H1 (cell line): ENCODE data around the gene CCDC178. TPM values are rescaled to one million over a fixed set of nuclear protein-coding genes. Genes with fewer than 3 reads are reported as not detected.

Experiments
- CTCF ChIA-PET: fragments of 300-600 bp; sonication (Branson Sonifier 250); formaldehyde crosslinking; loops from one replicate; lab custom pipeline; 2021; ENCODE audit not compliant: partially characterized antibody; lab: Charles Lee
- POLR2A ChIA-PET: fragments of 300-600 bp; sonication (Branson Sonifier 250); formaldehyde crosslinking; loops from one replicate; lab custom pipeline; 2021; ENCODE audit warnings: inconsistent platforms; ENCODE audit not compliant: partially characterized antibody; lab: Charles Lee
- DNase-seq, 2 experiments: peaks; one replicate each; pipeline versions ENCODE4 v3.0.0 to v3.0.0-alpha.2; 2010 to 2022; ENCODE audit warnings: low spot score in 2 of 2, low read depth in 1 of 2, mixed read lengths in 1 of 2
- FAIRE-seq: peaks from 2 replicates; lab custom pipeline; 2011; peaks lifted over from hg19 to GRCh38; lab: Jason Lieb, UNC
- H2AFZ ChIP-seq: 2 replicates; pipeline ENCODE4 v1.8.1; 2012; ENCODE audit warnings: low read length, inconsistent platforms
- H2AK5ac ChIP-seq: 2 replicates; pipeline ENCODE4 v1.6.1; 2013; ENCODE audit warnings: low read depth, low read length
- H2BK120ac ChIP-seq: replicated peaks from 2 replicates; pipeline ENCODE3; 2013; ENCODE audit warnings: low read depth, low read length, inconsistent platforms
- H2BK12ac ChIP-seq: 2 replicates; pipeline ENCODE4 v1.6.1; 2013; ENCODE audit warnings: low read depth, low read length
- H2BK15ac ChIP-seq: 2 replicates; pipeline ENCODE4 v1.6.1; 2013; ENCODE audit warnings: low read length
- H2BK20ac ChIP-seq: 2 replicates; pipeline ENCODE4 v1.6.1; 2013; ENCODE audit warnings: low read length
- H2BK5ac ChIP-seq: 2 replicates; pipeline ENCODE4 v1.6.1; 2013; ENCODE audit warnings: low read depth, low read length
- H3K14ac ChIP-seq: 2 replicates; pipeline ENCODE4 v1.6.1; 2013; ENCODE audit warnings: inconsistent platforms; ENCODE audit not compliant: insufficient read length
- H3K18ac ChIP-seq: 2 replicates; pipeline ENCODE4 v1.6.1; 2013; ENCODE audit warnings: low read length; ENCODE audit errors: extremely low read depth
- H3K23ac ChIP-seq: 2 replicates; pipeline ENCODE4 v1.6.1; 2013; ENCODE audit warnings: inconsistent platforms; ENCODE audit not compliant: insufficient read length
- H3K23me2 ChIP-seq: 2 replicates; pipeline ENCODE4 v1.6.1; 2013; ENCODE audit warnings: low read depth, low read length
- H3K27ac ChIP-seq: 2 replicates; pipeline ENCODE4 v1.6.1; 2011; ENCODE audit warnings: low read depth, low read length, inconsistent platforms
- H3K27me3 ChIP-seq, 4 experiments: replicated peaks in 1 of 4; 1 replicate in 1 of 4; 2 replicates in 3 of 4; pipeline versions ENCODE4 v1.6.1 to v1.8.1; 2011 to 2013; ENCODE audit warnings: low read length in 3 of 4, mild to moderate bottlenecking in 3 of 4, inconsistent platforms in 2 of 4, mixed read lengths in 2 of 4, moderate library complexity in 1 of 4; ENCODE audit not compliant: control insufficient read depth in 3 of 4, insufficient read depth in 3 of 4; ENCODE audit errors: extremely low read depth in 1 of 4
- H3K36me3 ChIP-seq, 4 experiments: 2 replicates each; pipeline versions ENCODE4 v1.6.1 to v1.8.1; 2011 to 2013; ENCODE audit warnings: mild to moderate bottlenecking in 4 of 4, low read length in 3 of 4, moderate library complexity in 2 of 4, control low read depth in 1 of 4, inconsistent platforms in 1 of 4; ENCODE audit not compliant: insufficient read depth in 4 of 4, control insufficient read depth in 2 of 4
- H3K4ac ChIP-seq: replicated peaks from 2 replicates; pipeline ENCODE3; 2013; ENCODE audit warnings: low read length, low read depth, mixed read lengths, inconsistent platforms; ENCODE audit not compliant: insufficient read length
- H3K4me1 ChIP-seq, 4 experiments: replicated peaks in 1 of 4; 1 replicate in 1 of 4; 2 replicates in 3 of 4; pipeline versions ENCODE4 v1.6.1 to v1.8.1; 2011 to 2013; ENCODE audit warnings: low read length in 3 of 4, inconsistent platforms in 2 of 4, mixed read lengths in 1 of 4; ENCODE audit not compliant: insufficient read depth in 4 of 4, control insufficient read depth in 3 of 4
- H3K4me2 ChIP-seq, 2 experiments: 2 replicates each; pipeline versions ENCODE4 v1.6.1 to v1.8.1; 2011 to 2013; ENCODE audit warnings: low read depth in 2 of 2, low read length in 2 of 2, control low read depth in 1 of 2, inconsistent platforms in 1 of 2, mild to moderate bottlenecking in 1 of 2; ENCODE audit not compliant: insufficient read depth in 1 of 2
- H3K4me3 ChIP-seq, 4 experiments: fragments of 200-600, 300-600 bp in 1 of 4; sonication (generic), shearing (Covaris generic), sonication (Bioruptor Twin) in 1 of 4; 2 replicates each; pipeline versions ENCODE4 v1.5.1 to v1.8.1; 2011 to 2016; ENCODE audit warnings: low read length in 4 of 4, low read depth in 3 of 4, control low read depth in 2 of 4, inconsistent platforms in 2 of 4, mild to moderate bottlenecking in 2 of 4, mixed read lengths in 1 of 4, moderate library complexity in 1 of 4; ENCODE audit not compliant: insufficient read depth in 2 of 4; ENCODE audit errors: extremely low read depth in 1 of 4
- H3K56ac ChIP-seq: replicated peaks from 2 replicates; pipeline ENCODE3; 2013; ENCODE audit warnings: low read depth, mild to moderate bottlenecking, mixed read lengths, low read length, inconsistent platforms; ENCODE audit not compliant: insufficient read length
- H3K79me1 ChIP-seq: 2 replicates; pipeline ENCODE4 v1.6.1; 2013; ENCODE audit warnings: low read depth, low read length, control low read depth
- H3K79me2 ChIP-seq, 2 experiments: 2 replicates each; pipeline versions ENCODE4 v1.6.1 to v1.8.1; 2012 to 2013; ENCODE audit warnings: low read length in 2 of 2, mild to moderate bottlenecking in 2 of 2, inconsistent platforms in 1 of 2; ENCODE audit not compliant: insufficient read depth in 2 of 2, control insufficient read depth in 1 of 2
- H3K9ac ChIP-seq, 4 experiments: replicated peaks in 1 of 4; 1 replicate in 1 of 4; 2 replicates in 3 of 4; pipeline versions ENCODE4 v1.6.1 to v1.8.1; 2011 to 2013; ENCODE audit warnings: low read depth in 3 of 4, low read length in 3 of 4, control low read depth in 2 of 4, mild to moderate bottlenecking in 2 of 4, moderate library complexity in 2 of 4, inconsistent platforms in 1 of 4; ENCODE audit errors: extremely low read depth in 1 of 4
- H3K9me3 ChIP-seq, 2 experiments: 2 replicates each; pipeline versions ENCODE4 v1.6.1 to v1.8.1; 2012 to 2013; ENCODE audit warnings: mild to moderate bottlenecking in 2 of 2, moderate library complexity in 2 of 2, control low read depth in 1 of 2, inconsistent platforms in 1 of 2, low read depth in 1 of 2, low read length in 1 of 2, mixed read lengths in 1 of 2; ENCODE audit not compliant: insufficient read depth in 2 of 2
- H4K20me1 ChIP-seq, 2 experiments: replicated peaks in 1 of 2; 2 replicates each; pipeline versions ENCODE3 to v1.8.1; 2011 to 2013; ENCODE audit warnings: inconsistent platforms in 2 of 2, low read length in 2 of 2, mild to moderate bottlenecking in 1 of 2; ENCODE audit not compliant: insufficient read depth in 2 of 2, control insufficient read depth in 1 of 2
- H4K5ac ChIP-seq: 2 replicates; pipeline ENCODE4 v1.6.1; 2013; ENCODE audit warnings: low read length, low read depth, mixed read lengths, inconsistent platforms; ENCODE audit not compliant: insufficient read length
- H4K8ac ChIP-seq: 2 replicates; pipeline ENCODE4 v1.8.0; 2013; ENCODE audit warnings: mild to moderate bottlenecking, moderate library complexity, low read length, inconsistent platforms; ENCODE audit not compliant: insufficient read depth; ENCODE audit errors: extremely low read depth
- H4K91ac ChIP-seq: replicated peaks from 2 replicates; pipeline ENCODE3; 2013; ENCODE audit warnings: low read length, mixed read lengths, inconsistent platforms; ENCODE audit not compliant: insufficient read length
- BRCA1 ChIP-seq: IDR thresholded peaks from 2 replicates; pipeline ENCODE4 v1.6.1; 2012; ENCODE audit warnings: low read depth, low read length, improper control_type of control experiment
- CHD1 ChIP-seq: IDR thresholded peaks from 2 replicates; pipeline ENCODE4 v1.6.1; 2012; ENCODE audit warnings: low read depth, low read length, improper control_type of control experiment
- CREB1 ChIP-seq: IDR thresholded peaks from 2 replicates; pipeline ENCODE4 v1.6.1; 2012; ENCODE audit warnings: inconsistent platforms
- CTBP2 ChIP-seq: IDR thresholded peaks from 2 replicates; pipeline ENCODE4 v1.7.0; 2011; ENCODE audit warnings: borderline replicate concordance, mild to moderate bottlenecking, moderate library complexity, mixed read lengths, low read length; ENCODE audit not compliant: insufficient read depth, insufficient read length
- HDAC2 ChIP-seq, 2 experiments: fragments of 300-600 bp in 1 of 2; sonication (generic) in 1 of 2; IDR thresholded peaks; 2 replicates each; pipeline ENCODE4 v1.6.1; 2011 to 2012; ENCODE audit warnings: low read depth in 2 of 2, low read length in 2 of 2, mild to moderate bottlenecking in 2 of 2, moderate library complexity in 2 of 2, borderline replicate concordance in 1 of 2, inconsistent platforms in 1 of 2
- KDM5A ChIP-seq: fragments of 200-600 bp; IDR thresholded peaks from 2 replicates; pipeline ENCODE4 v1.7.1; 2012; ENCODE audit warnings: mild to moderate bottlenecking, low read length, inconsistent platforms, mixed read lengths
- POU5F1 ChIP-seq: IDR thresholded peaks from 2 replicates; pipeline ENCODE4 v1.6.1; 2011; ENCODE audit warnings: low read depth, mild to moderate bottlenecking, low read length, moderate library complexity
- RAD21 ChIP-seq, 2 experiments: IDR thresholded peaks in 1 of 2; conservative IDR thresholded peaks in 1 of 2; 2 replicates each; pipeline ENCODE4 v1.6.1; 2011; ENCODE audit warnings: low read depth in 2 of 2, low read length in 2 of 2, improper control_type of control experiment in 1 of 2, inconsistent platforms in 1 of 2, mild to moderate bottlenecking in 1 of 2, moderate library complexity in 1 of 2
- SAP30 ChIP-seq: fragments of 300-600 bp; sonication (generic); IDR thresholded peaks from 2 replicates; pipeline ENCODE4 v1.7.1; 2012; ENCODE audit warnings: low read length, moderate library complexity, mild to moderate bottlenecking, inconsistent platforms; ENCODE audit not compliant: insufficient read depth, insufficient replicate concordance
- SIRT6 ChIP-seq: IDR thresholded peaks from one replicate; pipeline ENCODE4 v1.7.1; 2012; ENCODE audit warnings: low read length, inconsistent platforms
- SIX5 ChIP-seq: IDR thresholded peaks from 2 replicates; pipeline ENCODE4 v1.6.1; 2011; ENCODE audit warnings: mild to moderate bottlenecking, low read depth, low read length
- SP1 ChIP-seq: IDR thresholded peaks from 2 replicates; pipeline ENCODE4 v1.6.1; 2011; ENCODE audit warnings: low read depth, low read length
- SP4 ChIP-seq: IDR thresholded peaks from 2 replicates; pipeline ENCODE4 v1.6.1; 2012; ENCODE audit warnings: low read length, inconsistent platforms
- WGBS, 2 experiments: shearing (Covaris generic) in 1 of 2; methylation state at CpG; one replicate each; pipeline versions ENCODE4 v1.1.6 to v1.1.7; 2013 to 2015; ENCODE audit warnings: low lambda C conversion rate in 2 of 2, mixed read lengths in 2 of 2, inconsistent platforms in 1 of 2, low coverage in 1 of 2, missing lambda C conversion rate in 1 of 2; ENCODE audit not compliant: insufficient replicate concordance in 2 of 2, insufficient coverage in 1 of 2, insufficient read length in 1 of 2; ENCODE audit errors: extremely low coverage in 1 of 2, missing lambda C conversion rate in 1 of 2; 5-methylcytosine and 5-hydroxymethylcytosine counted together
- polyA plus RNA-seq, 7 experiments: library from polyadenylated mRNA; depleted of rRNA in 3 of 7; stranded (reverse) in 5 of 7; unstranded in 2 of 7; fragments of >200 nt in 5 of 7; fragments of 200-250 nt in 2 of 7; gene quantifications; 1 replicate in 5 of 7; 2 replicates in 1 of 7; 4 replicates in 1 of 7; pipeline versions ENCODE4 v1.2.1 to v1.2.3, GENCODE V29; 2011 to 2013; ENCODE audit warnings: missing spikeins in 2 of 7, mixed read lengths in 2 of 7
- total RNA-seq: library from RNA; stranded (reverse); fragmentation: NEBNext Ultra II Directional; extraction: Animal tissue kit (Norgen Biotek cat#: 25700); gene quantifications from 2 replicates; pipeline ENCODE4 v1.2.1, GENCODE V29; 2021

Gene CCDC178
- total and polyA plus RNA-seq, 2 of the 8 experiments (the other 6 are each of a cell fraction or from before 2014, with no cell fraction given) = not detected

GRCh38 chr18:33159151-33159550, 281.4 kb downstream of the CCDC178 start:
- Histone ChIP-seq H2BK15ac (no peak overlapping the region), H3K4ac (no peak overlapping the region), H3K14ac (no peak overlapping the region), H3K79me1 (no peaks in the 10 kb centered on the region), H4K20me1 (no peaks in the 10 kb centered on the region), H2AK5ac (no peak overlapping the region), H2BK20ac (no peak overlapping the region), H3K9ac (no peak overlapping the region), H3K79me2 (no peaks in the 10 kb centered on the region), H4K5ac (no peak overlapping the region), H2AFZ (no peak overlapping the region), H3K4me1 (no peaks in the 10 kb centered on the region), H2BK12ac (no peak overlapping the region), H3K36me3 (no peaks in the 10 kb centered on the region), H3K23me2 (no peaks in the 10 kb centered on the region), H4K8ac (no peak overlapping the region)
- WGBS, 2 experiments = 96% methylated on average over 2 of the region's 2 CpGs; no CpG with 5 or more reads in 1 of the 2 experiments
- POLR2A ChIA-PET = no interaction called here
- FAIRE-seq (no peak), DNase-seq (no peak)
- TF ChIP-seq POU5F1 = no peak
- TF ChIP-seq CREB1 = no peak
- no peak for TF ChIP-seq BRCA1
- TF ChIP-seq SP4 = no peak
- TF ChIP-seq RAD21 (IDR thresholded peaks at IDR 0.05 in 1 of 2, conservative IDR thresholded peaks at IDR 0.05 in 1 of 2; ENCODE audit: low read depth in 2 of 2, low read length in 2 of 2) = no peak
- no peak for TF ChIP-seq SIX5
- TF ChIP-seq SIRT6 = no peak
- TF ChIP-seq HDAC2 (IDR thresholded peaks at IDR 0.05; ENCODE audit: borderline replicate concordance in 1 of 2, low read depth in 2 of 2, low read length in 2 of 2) = no peak
- TF ChIP-seq SP1 = no peak
- TF ChIP-seq SAP30 = no peak
- no peak for TF ChIP-seq CHD1
- TF ChIP-seq CTBP2 = no peak
- TF ChIP-seq KDM5A = no peak
- TF ChIP-seq, all 59 proteins: peak for 0
- no peak overlapping the region for H2BK120ac ChIP-seq
- no peak overlapping the region for H3K18ac ChIP-seq
- H4K91ac ChIP-seq = no peak overlapping the region
- no peaks in the 10 kb centered on the region for H3K27me3 ChIP-seq
- H3K27ac ChIP-seq = no peak overlapping the region
- H3K4me2 ChIP-seq = no peak overlapping the region
- no peak overlapping the region for H3K56ac ChIP-seq
- CTCF ChIA-PET = no interaction called here
- H2BK5ac ChIP-seq = no peak overlapping the region
- H3K9me3 ChIP-seq = no peaks in the 10 kb centered on the region
- no peak overlapping the region for H3K23ac ChIP-seq
- no peak overlapping the region for H3K4me3 ChIP-seq
